GM12878 (cell line): ENCODE results near the gene DCAF7. TPM values are rescaled to one million over a fixed set of nuclear protein-coding genes. Genes with fewer than 3 reads are reported as not detected.
A peak's percentile ranks its signal among the peaks of the same experiment; 100 is the strongest.

Experiments
- ASH2L ChIP-seq: fragments of 300-600, 200-600 bp; sonication (generic); IDR thresholded peaks from 2 replicates; pipeline ENCODE4 v1.6.1; 2017; ENCODE audit warnings: low read depth, mild to moderate bottlenecking, borderline replicate concordance
- ATF3 ChIP-seq: IDR thresholded peaks from 2 replicates; pipeline ENCODE4 v1.6.1; 2011; ENCODE audit warnings: low read depth, mild to moderate bottlenecking, low read length, moderate library complexity, borderline replicate concordance; ENCODE audit errors: extremely low read depth
- CUX1 ChIP-seq: IDR thresholded peaks from 2 replicates; pipeline ENCODE4 v1.6.1; 2012; ENCODE audit warnings: improper control_type of control experiment, low read depth, low read length; ENCODE audit not compliant: insufficient replicate concordance
- E2F8 ChIP-seq: fragments of 450-650 bp; IDR thresholded peaks from 2 replicates; pipeline ENCODE4 v1.6.1; 2018; ENCODE audit warnings: mild to moderate bottlenecking, low read depth, moderate library complexity; ENCODE audit not compliant: partially characterized antibody
- FOXM1 ChIP-seq: IDR thresholded peaks from 2 replicates; pipeline ENCODE4 v1.6.1; 2012; ENCODE audit warnings: low read depth, mild to moderate bottlenecking, inconsistent platforms, low read length, moderate library complexity
- IKZF1 ChIP-seq: fragments of 450-650 bp; conservative IDR thresholded peaks from 2 replicates; pipeline ENCODE4 v1.6.1; 2017; ENCODE audit warnings: antibody characterized with exemption, mild to moderate bottlenecking
- JUND ChIP-seq: IDR thresholded peaks from 2 replicates; pipeline ENCODE4 v1.6.1; 2012; ENCODE audit warnings: low read depth, mild to moderate bottlenecking, low read length, improper control_type of control experiment, moderate library complexity
- LARP7 ChIP-seq: fragments of 450-650 bp; IDR thresholded peaks from 2 replicates; pipeline ENCODE4 v1.6.1; 2017; ENCODE audit warnings: mild to moderate bottlenecking
- MTA2 ChIP-seq: fragments of 450-650 bp; IDR thresholded peaks from 2 replicates; pipeline ENCODE4 v1.6.1; 2016; ENCODE audit warnings: low read depth, mild to moderate bottlenecking, moderate library complexity
- NR2F1 ChIP-seq: fragments of 450-650 bp; conservative IDR thresholded peaks from 2 replicates; pipeline ENCODE4 v1.6.1; 2017; ENCODE audit warnings: mild to moderate bottlenecking
- RAD21 ChIP-seq: IDR thresholded peaks from 2 replicates; pipeline ENCODE4 v1.6.1; 2011; ENCODE audit warnings: mild to moderate bottlenecking, low read depth, low read length, moderate library complexity; ENCODE audit not compliant: insufficient read depth
- SMC3 ChIP-seq: IDR thresholded peaks from 2 replicates; pipeline ENCODE4 v1.6.1; 2011; ENCODE audit warnings: low read length, improper control_type of control experiment, borderline replicate concordance
- SREBF1 ChIP-seq: IDR thresholded peaks from 2 replicates; pipeline ENCODE4 v1.6.1; 2012; ENCODE audit warnings: mild to moderate bottlenecking, low read length
- SUZ12 ChIP-seq: fragments of 200-600 bp; sonication (generic); IDR thresholded peaks from one replicate; pipeline ENCODE4 v1.6.1; 2018; ENCODE audit warnings: antibody characterized with exemption, mild to moderate bottlenecking; ENCODE audit not compliant: unreplicated experiment
- ZNF274 ChIP-seq: IDR thresholded peaks from one replicate; pipeline ENCODE4 v1.8.0; 2011; ENCODE audit not compliant: insufficient read length, insufficient read depth
- ZNF592 ChIP-seq: fragments of 450-650 bp; IDR thresholded peaks from 2 replicates; pipeline ENCODE4 v1.6.1; 2017; ENCODE audit warnings: mild to moderate bottlenecking, moderate library complexity
- polyA plus RNA-seq, 11 experiments: library from polyadenylated mRNA; depleted of rRNA in 4 of 11; unstranded in 6 of 11; stranded (reverse) in 5 of 11; fragments of >200 nt; fragmentation: Nextera tagmentation in 4 of 11; fragmentation: Illumina TruSeq in 1 of 11; extraction: Ambion mirVana in 4 of 11; extraction: Trizol in 1 of 11; gene quantifications; 1 replicate in 1 of 11; 2 replicates in 10 of 11; pipeline versions ENCODE4 v1.2.1 to v1.2.3, GENCODE V29; 2011 to 2016; ENCODE audit warnings: inconsistent platforms in 2 of 11, missing spikeins in 2 of 11, low read depth in 1 of 11
- total RNA-seq, 4 experiments: library from RNA; depleted of rRNA in 3 of 4; stranded (reverse); fragments of >200 nt in 3 of 4; fragmentation: Illumina TruSeq in 1 of 4; extraction: Trizol in 1 of 4; gene quantifications; 2 replicates each; pipeline versions ENCODE4 v1.2.1 to v1.2.3, GENCODE V29; 2013 to 2021

DCAF7 gene
- total and polyA plus RNA-seq, 10 of the 15 experiments (the other 5 are each of a cell fraction or from before 2014, with no cell fraction given): 27.0 to 103 (median 54.5) TPM

GRCh38 chr17:63600569-63601438 is 50.5 kb downstream of the DCAF7 start, which contains the start of gene TACO1 (continued):
- TF ChIP-seq CUX1: no peak
- peak; percentile 78 for TF ChIP-seq NR2F1
- TF ChIP-seq SUZ12: no peak
- no peak for TF ChIP-seq RAD21
- no peak for TF ChIP-seq JUND
- TF ChIP-seq ATF3: no peak
- peak; percentile 77; the same call in 1 of the 2 replicates for TF ChIP-seq ASH2L
- TF ChIP-seq ZNF592: no peak
- no peak for TF ChIP-seq ZNF274
- TF ChIP-seq LARP7: no peak; the same call in 1 of the 2 replicates
- no peak for TF ChIP-seq FOXM1
- TF ChIP-seq IKZF1: peak; percentile 87
- no peak; the same call in 1 of the 2 replicates for TF ChIP-seq SMC3
- peak; percentile 33; the same call in 1 of the 2 replicates for TF ChIP-seq SREBF1
- peak; percentile 88 for TF ChIP-seq E2F8
- TF ChIP-seq MTA2: 0 out of 2 replicates have a peak, but pooled peaks have one; percentile 41
